Skeletal muscle tissue (tissue), 4 donors: ENCODE measurements around the gene ZNF22. TPM values are rescaled to one million over a fixed set of nuclear protein-coding genes. Genes with fewer than 3 reads are reported as not detected.
"Not testable (repeated sequence)": the region's sequence is repeated elsewhere in the genome, so short reads cannot be mapped to it uniquely, and the experiment has no call there.

Experiments used
- H3K27ac ChIP-seq: one replicate; pipeline ENCODE4 v1.7.0; 2013; ENCODE audit warnings: mild to moderate bottlenecking, low read depth, low read length, inconsistent platforms
- H3K27me3 ChIP-seq, 3 donors: one replicate each; pipeline ENCODE4 v1.7.0; 2013; ENCODE audit warnings: low read length in 3 of 3; ENCODE audit not compliant: control insufficient read depth in 3 of 3, insufficient read depth in 3 of 3
- H3K36me3 ChIP-seq, 3 donors: one replicate each; pipeline ENCODE4 v1.7.0; 2013; ENCODE audit warnings: low read length in 3 of 3; ENCODE audit not compliant: control insufficient read depth in 3 of 3, insufficient read depth in 3 of 3
- H3K4me1 ChIP-seq, 3 donors: one replicate each; pipeline ENCODE4 v1.7.0; 2013; ENCODE audit warnings: low read length in 3 of 3, mild to moderate bottlenecking in 3 of 3; ENCODE audit not compliant: control insufficient read depth in 3 of 3, insufficient read depth in 3 of 3
- H3K4me3 ChIP-seq, 3 donors: one replicate each; pipeline ENCODE4 v1.7.0; 2013; ENCODE audit warnings: low read length in 3 of 3
- H3K9ac ChIP-seq, 3 donors: one replicate each; pipeline ENCODE4 v1.7.0; 2013; ENCODE audit warnings: low read length in 3 of 3, mild to moderate bottlenecking in 3 of 3, moderate library complexity in 2 of 3, low read depth in 1 of 3
- H3K9me3 ChIP-seq, 3 donors: one replicate each; pipeline ENCODE4 v1.7.0; 2013; ENCODE audit warnings: low read length in 3 of 3; ENCODE audit not compliant: control insufficient read depth in 3 of 3
- total RNA-seq: library from RNA; depleted of rRNA; stranded (reverse); fragments of >200 nt; gene quantifications from one replicate; pipeline ENCODE4 v1.2.3, GENCODE V29; 2014
- donor health status: Osteomylitis.

Gene ZNF22
- total RNA-seq, 1 donor from 2014 or later, result 25.6 TPM

DNA sequence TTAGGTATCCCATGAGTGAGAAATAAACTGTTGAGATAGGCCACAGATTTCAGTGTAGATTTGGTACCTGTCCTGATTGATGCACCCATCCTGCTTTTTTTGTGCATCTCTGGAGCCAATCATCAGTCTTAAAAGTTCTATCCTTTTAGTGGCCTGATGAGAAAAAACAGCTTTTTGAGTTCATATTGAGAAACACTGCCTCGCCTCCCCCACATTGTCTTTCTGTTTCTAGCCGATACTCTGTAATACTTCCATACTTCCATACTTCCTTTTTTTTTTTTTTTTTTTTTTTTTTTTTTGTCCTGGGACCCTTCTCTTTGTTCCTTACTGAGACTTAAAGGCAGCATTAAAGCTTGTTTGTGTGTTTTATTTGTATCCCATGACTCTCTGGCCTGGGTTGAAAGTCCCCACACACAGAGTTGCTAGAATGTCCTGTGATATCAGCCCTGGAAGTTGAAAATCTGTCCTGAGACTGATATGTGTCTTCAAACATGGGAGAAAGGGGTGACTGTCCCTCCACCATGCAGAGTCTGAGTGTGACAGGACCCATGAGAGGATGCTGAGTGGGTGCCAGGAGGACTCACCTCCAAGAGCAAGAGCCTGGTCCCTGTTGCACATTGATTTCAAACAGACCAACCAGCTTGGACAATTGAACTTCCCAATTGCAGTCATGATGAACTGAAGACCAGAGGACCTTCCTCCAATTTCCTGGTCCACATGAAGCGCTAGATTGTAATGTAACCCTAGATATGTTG lies 5.7 kb downstream of the ZNF22 start:
- H3K4me1 ChIP-seq, result peaks cover 3 to 15% (median 4%) of the 10 kb centered on the region in 3 donors
- H3K9ac ChIP-seq, result no peak overlapping the region
- H3K36me3 ChIP-seq, result peaks cover 3 to 17% (median 10%) of the 10 kb centered on the region in 3 donors
- H3K27me3 ChIP-seq, result no peaks in the 10 kb centered on the region
- H3K9me3 ChIP-seq, result no peaks in the 10 kb centered on the region
- no peak overlapping the region for H3K27ac ChIP-seq
- no peak overlapping the region for H3K4me3 ChIP-seq

GRCh38 chr10:45008524-45009161 lies 7.9 kb downstream of the ZNF22 start:
- Histone ChIP-seq H3K27me3 (no peaks in the 10 kb centered on the region), H3K27ac (no peak overlapping the region), H3K4me3 (no peak overlapping the region), H3K4me1 (peaks cover 0 to 4% (median 3%) of the 10 kb centered on the region in 3 donors), H3K36me3 (peaks cover 2 to 13% (median 7%) of the 10 kb centered on the region in 3 donors), H3K9me3 (no peaks in the 10 kb centered on the region), H3K9ac (no peak overlapping the region)

DNA sequence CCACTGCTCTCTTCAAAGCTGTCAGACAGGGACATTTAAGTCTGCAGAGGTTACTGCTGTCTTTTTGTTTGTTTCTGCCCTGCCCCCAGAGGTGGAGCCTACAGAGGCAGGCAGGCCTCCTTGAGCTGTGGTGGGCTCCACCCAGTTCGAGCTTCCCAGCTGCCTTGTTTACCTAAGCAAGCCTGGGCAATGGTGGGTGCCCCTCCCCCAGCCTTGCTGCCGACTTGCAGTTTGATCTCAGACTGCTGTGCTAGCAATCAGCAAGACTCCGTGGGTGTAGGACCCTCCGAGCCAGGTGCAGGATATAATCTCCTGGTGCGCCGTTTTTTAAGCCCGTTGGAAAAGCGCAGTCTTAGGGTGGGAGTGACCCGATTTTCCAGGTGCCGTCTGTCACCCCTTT lies 13.8 kb downstream of the ZNF22 start:
- not testable (repeated sequence) for H3K9ac ChIP-seq, H3K27ac ChIP-seq, H3K36me3 ChIP-seq, H3K4me1 ChIP-seq, H3K4me3 ChIP-seq, H3K27me3 ChIP-seq, H3K9me3 ChIP-seq

GRCh38 chr10:45015590-45015989 lies 14.9 kb downstream of the ZNF22 start:
- Histone ChIP-seq H3K4me1 (no peaks in the 10 kb centered on the region), H3K9ac (no peak overlapping the region), H3K9me3 (no peaks in the 10 kb centered on the region), H3K36me3 (no peaks in the 10 kb centered on the region), H3K27ac (no peak overlapping the region), H3K27me3 (no peaks in the 10 kb centered on the region), H3K4me3 (no peak overlapping the region)

DNA sequence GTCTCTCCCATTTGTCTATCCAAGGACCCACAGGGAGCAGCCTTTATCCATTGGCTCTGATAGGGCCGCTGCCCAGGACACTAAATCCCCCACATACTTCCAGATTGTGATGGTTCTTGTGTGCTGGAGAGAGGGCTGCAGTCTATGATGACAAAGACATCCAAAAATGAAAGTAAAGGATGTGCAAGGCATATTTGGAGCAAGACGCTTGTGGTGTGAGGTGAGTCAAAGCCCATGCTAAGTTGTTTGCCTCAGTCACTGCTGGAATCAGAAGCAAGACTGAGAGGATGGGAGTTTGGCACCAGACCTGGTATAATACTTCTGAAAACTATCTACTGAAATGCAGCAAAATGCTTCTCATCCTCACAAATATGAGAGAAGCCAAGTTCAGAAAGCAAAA lies 22.7 kb downstream of the ZNF22 start:
- H3K27ac ChIP-seq, result no peak overlapping the region
- H3K27me3 ChIP-seq, result no peaks in the 10 kb centered on the region
- H3K36me3 ChIP-seq, result no peaks in the 10 kb centered on the region
- peaks cover 0 to 4% (median 3%) of the 10 kb centered on the region in 3 donors for H3K9me3 ChIP-seq
- H3K9ac ChIP-seq, result no peak overlapping the region
- no peaks in the 10 kb centered on the region for H3K4me1 ChIP-seq
- H3K4me3 ChIP-seq, result no peak overlapping the region

DNA sequence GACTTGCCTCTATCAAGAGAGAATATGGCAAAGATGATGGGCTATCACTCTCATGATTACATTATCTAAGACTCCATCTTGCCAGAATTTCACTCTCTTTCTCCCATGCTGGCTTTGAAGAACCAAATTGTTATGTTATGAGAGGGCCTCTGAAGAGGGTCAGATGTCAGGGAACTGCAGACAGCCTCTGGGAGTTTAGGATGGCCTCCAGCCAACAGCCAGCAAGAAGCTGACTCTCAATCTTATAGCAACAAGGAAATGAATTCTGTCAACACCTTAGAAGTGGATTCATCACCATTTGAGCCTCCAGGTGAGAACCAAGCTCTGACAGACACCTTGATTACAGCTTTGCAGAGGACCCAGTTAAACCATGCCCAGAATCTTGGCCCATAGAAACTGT lies 33.6 kb downstream of the ZNF22 start:
- Histone ChIP-seq H3K27ac (no peak overlapping the region), H3K9ac (no peak overlapping the region), H3K9me3 (no peaks in the 10 kb centered on the region), H3K4me3 (no peak overlapping the region), H3K27me3 (no peaks in the 10 kb centered on the region), H3K4me1 (no peaks in the 10 kb centered on the region), H3K36me3 (no peaks in the 10 kb centered on the region)

DNA sequence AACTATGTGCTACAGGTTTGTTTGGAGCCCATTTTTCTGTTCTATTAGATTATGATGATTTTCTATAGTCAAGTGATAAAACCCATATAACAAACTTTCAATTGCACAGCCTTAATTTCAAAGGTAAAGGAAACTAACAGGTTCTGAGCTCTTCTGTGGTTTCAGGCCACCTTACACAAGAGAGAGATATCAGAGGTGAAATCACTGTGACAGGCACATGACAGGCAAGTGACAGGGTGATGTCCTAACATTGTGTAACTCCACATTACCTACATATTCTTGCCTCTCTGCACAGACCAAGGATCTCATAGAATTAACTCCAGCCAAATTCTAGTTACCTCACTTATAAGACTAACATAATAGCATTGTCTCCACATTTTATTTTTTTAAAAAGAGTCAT lies 35.0 kb downstream of the ZNF22 start:
- Histone ChIP-seq H3K4me1 (no peaks in the 10 kb centered on the region), H3K9me3 (no peaks in the 10 kb centered on the region), H3K36me3 (no peaks in the 10 kb centered on the region), H3K9ac (no peak overlapping the region), H3K27me3 (no peaks in the 10 kb centered on the region), H3K4me3 (no peak overlapping the region), H3K27ac (no peak overlapping the region)

DNA sequence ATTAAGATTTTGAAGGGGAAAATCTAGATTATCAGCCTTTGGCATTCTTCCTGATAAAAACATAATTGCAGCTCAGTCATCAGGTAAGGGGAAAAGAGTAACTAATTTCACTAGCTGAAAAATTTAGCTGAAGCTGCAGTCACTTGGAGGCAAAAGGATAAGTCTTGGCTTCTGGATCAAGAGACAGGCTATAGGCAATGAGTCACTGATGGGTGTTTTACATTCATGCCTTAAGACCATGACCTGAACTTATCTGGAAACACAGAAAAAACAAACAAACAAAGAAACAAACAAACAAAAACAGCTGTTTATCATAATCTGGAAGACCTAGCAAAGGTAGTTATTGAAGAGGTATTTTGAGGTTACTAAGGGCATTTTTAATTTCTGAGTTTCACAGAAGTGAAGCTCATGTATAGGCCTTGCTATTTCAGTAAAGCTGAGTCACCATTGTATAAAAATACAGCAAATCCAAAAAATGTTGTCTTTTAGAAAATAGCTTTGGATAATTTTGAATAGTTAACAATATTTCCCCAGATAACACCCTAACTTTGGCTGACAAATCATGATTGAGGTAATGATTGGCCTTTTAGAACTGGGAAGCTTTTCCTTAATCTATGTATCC lies 40.3 kb downstream of the ZNF22 start:
- H3K9me3 ChIP-seq, result no peaks in the 10 kb centered on the region
- no peaks in the 10 kb centered on the region for H3K27me3 ChIP-seq
- no peak overlapping the region for H3K9ac ChIP-seq
- H3K4me1 ChIP-seq, result no peaks in the 10 kb centered on the region
- no peak overlapping the region for H3K4me3 ChIP-seq
- no peaks in the 10 kb centered on the region for H3K36me3 ChIP-seq
- H3K27ac ChIP-seq, result no peak overlapping the region

GRCh38 chr10:45044290-45044689 lies 43.6 kb downstream of the ZNF22 start:
- H3K36me3 ChIP-seq, result no peaks in the 10 kb centered on the region
- no peaks in the 10 kb centered on the region for H3K9me3 ChIP-seq
- no peak overlapping the region for H3K9ac ChIP-seq

DNA sequence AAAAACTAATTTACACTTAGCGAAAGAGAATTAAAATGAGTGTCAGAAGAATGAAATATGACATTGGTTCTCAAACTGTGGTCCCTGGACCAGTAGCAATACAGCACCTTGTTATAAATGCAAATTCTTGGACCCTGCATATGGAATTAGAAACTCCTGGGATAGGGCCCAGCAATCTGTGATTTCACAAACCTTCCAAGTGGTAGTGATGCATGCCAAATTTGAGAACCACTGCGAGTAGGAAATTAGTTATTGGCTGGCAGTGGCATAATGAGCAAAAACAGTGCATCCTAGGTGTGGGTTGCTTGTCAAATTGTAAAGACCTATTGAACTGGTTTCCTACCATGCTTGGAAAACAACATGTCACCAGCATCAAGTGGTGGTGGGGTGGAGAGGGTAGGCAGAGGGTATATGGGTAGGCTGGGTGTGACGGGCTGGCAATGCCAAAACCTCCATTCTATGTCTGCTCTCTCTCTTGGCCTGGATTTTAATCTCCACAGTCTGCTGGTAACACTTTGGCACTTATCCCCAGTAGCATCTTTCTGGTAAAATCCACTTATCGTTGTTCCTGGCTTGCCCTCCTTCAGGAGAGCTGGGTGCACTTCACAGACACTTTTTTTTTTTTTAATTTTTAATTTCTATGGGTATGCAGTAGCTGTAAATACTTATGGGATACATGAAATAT lies 50.0 kb downstream of the ZNF22 start:
- no peak overlapping the region for H3K4me3 ChIP-seq
- no peaks in the 10 kb centered on the region for H3K36me3 ChIP-seq
- no peaks in the 10 kb centered on the region for H3K9me3 ChIP-seq
- no peak overlapping the region for H3K27ac ChIP-seq
- H3K27me3 ChIP-seq, result no peaks in the 10 kb centered on the region
- H3K4me1 ChIP-seq, result no peaks in the 10 kb centered on the region
- no peak overlapping the region for H3K9ac ChIP-seq

More at GRCh38 chr10:45044290-45044689, 43.6 kb downstream of the ZNF22 start:
- no peaks in the 10 kb centered on the region for H3K27me3 ChIP-seq
- H3K4me1 ChIP-seq, result no peaks in the 10 kb centered on the region
- no peak overlapping the region for H3K27ac ChIP-seq
- H3K4me3 ChIP-seq, result no peak overlapping the region
